Measurements from ENCODE around the gene THOC7.

Gene THOC7

DNA sequence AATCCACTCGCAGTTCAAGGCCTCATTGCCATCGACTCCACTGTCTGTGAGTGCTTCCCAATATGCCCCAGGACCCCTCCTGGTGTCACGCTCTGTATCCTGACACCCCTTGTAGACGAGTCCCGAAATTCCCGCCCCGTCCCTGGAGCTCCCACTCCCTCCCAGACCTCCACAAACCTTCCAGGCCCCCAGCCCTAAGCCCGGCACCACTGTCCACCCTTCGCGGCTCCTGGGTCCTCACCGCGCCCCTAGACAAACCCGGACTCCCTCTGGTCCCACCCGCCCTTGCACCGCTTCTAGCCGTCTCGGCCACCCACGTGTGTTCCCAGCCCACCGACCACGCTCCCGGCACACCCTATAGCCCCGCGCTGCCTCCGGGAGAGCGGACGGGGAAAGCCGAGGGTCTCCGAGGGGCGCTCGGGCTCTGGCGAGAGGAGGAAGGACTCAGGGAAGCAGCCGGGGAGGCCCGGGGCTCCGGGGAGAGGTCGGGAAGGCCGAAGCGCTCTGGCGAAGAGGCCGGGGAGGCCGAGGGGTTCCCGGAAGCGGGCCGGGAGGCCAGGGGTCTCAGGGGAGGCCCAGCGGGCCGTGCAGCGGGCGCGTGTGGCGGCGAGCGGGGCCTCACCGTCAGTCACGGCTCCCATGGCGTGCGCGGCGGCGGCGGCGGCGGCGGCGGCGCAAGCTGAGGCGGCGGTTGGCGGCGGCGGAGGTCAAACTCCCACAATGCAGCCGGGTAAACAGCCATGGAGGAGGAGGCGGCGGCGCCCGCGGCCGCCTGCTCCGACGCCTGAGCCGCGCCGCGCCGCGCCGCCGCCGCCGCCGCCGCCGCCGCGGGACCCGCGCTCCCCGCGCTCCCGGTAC lies at the start of gene THOC7, which contains the start of gene ATXN7:
Gene THOC7 (minus strand): TSS at position 656 of the 858 bp plus-strand sequence. CDS start 15 bp downstream, at position 641.
Gene ATXN7 (plus strand): TSS at position 718 of the 858 bp plus-strand sequence. CDS start 48,732 bp downstream, outside the sequence.
- TF ChIP-seq Cebpa-rat (IDR thresholded peaks at IDR 0.05) = no peak
- H3K27me3 ChIP-seq = no peaks in the 10 kb centered on the region
- H3K36me3 ChIP-seq = peaks cover 20% of the 10 kb centered on the region; the same call in 1 of the 2 replicates
- H3K4me1 ChIP-seq = peaks cover 30% of the 10 kb centered on the region
- peak within 1 kb of the TSS; percentile 98 for H3K27ac ChIP-seq
- H3K9ac ChIP-seq = peak within 1 kb of the TSS; percentile 99
- peak within 1 kb of the TSS; percentile 95 for H3K4me2 ChIP-seq
- no peaks in the 10 kb centered on the region for H3K9me3 ChIP-seq
- peak within 1 kb of the TSS; percentile 80 for H3K4me3 ChIP-seq
- peaks cover 65% of the 10 kb centered on the region for H4K20me1 ChIP-seq

DNA sequence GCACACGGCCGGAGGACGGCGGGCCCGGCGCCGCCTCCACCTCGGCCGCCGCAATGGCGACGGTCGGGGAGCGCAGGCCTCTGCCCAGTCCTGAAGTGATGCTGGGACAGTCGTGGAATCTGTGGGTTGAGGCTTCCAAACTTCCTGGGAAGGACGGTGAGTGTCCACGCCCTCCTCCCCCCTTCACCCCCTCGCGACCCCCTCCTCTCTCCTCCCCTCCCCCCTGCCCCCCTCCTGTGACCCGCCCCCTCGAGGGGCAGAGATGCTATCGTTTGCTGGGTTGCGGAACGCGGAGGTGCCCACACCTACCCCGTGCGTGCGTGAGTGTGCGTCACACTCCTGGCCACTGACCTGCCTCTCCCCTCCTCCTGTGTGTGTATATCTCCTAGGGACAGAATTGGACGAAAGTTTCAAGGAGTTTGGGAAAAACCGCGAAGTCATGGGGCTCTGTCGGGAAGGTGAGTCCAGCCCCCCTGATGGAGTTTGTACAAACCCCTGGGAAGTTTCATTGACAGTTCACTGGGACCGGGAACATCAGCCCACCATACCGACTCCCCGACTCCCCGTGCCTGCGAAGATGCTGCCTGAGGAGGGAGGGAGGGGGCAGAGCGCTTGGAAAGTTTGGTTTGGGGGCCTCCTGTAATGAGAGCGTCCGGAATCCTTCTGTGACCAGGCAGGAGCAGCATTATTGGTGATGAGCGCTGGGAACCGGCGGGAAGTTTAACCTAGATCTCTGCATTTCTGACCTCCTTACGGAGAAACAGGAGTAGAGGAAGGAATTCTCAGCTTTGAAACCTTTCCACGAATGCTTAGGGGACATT lies 49.4 kb upstream of the THOC7 start:
- H4K20me1 ChIP-seq = peaks cover 91% of the 10 kb centered on the region
- no peaks in the 10 kb centered on the region for H3K27me3 ChIP-seq
- H3K4me1 ChIP-seq = peaks cover 37% of the 10 kb centered on the region
- H3K4me2 ChIP-seq = peak overlapping the region; percentile 92
- H3K36me3 ChIP-seq = peaks cover 34% of the 10 kb centered on the region
- peak overlapping the region; percentile 94 for H3K9ac ChIP-seq
- peak overlapping the region; percentile 92 for H3K4me3 ChIP-seq
- H3K9me3 ChIP-seq = no peaks in the 10 kb centered on the region
- TF ChIP-seq Cebpa-rat (IDR thresholded peaks at IDR 0.05) = no peak
- H3K27ac ChIP-seq = peak overlapping the region; percentile 93

DNA sequence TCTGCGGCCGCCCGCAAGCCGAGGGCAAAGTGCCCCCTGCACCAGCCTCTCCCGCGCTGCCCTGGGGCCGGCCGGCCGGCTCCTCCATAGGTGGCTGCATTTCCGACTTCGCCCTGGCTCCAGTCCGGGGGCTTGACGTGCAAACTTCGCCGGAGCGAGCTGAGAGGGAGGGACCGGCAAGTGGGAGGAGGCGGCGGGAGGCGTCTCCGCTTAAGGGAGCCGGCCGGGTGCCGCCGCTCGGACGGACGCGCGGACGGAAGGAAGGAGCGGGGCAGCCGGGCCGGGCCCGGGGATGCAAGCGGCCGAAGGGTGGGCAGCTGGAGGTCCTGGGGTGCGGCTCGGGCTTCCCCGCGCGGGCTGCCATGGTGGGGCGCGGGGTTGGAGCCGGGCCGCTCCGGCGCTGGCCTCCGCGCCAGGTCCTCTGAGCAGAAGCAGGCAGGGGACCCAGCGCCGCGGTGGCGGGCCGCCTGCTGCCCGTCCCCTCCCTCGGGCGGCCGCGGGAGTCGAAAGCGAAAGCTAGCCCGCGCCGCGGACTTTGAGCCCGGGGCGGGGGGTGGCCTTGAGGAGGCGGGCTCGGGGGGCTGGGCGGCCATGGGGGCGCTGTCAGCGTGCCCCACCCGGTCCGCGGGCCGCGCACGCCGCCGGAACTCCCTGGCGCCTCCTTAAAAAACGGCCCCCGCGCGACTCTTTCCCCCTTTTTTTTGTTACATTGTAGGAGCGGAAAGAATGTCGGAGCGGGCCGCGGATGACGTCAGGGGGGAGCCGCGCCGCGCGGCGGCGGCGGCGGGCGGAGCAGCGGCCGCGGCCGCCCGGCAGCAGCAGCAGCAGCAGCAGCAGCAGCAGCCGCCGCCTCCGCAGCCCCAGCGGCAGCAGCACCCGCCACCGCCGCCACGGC lies 48.5 kb upstream of the THOC7 start, which contains the start of gene SCAANT1:
Gene SCAANT1 (minus strand): TSS at position 511 of the 895 bp plus-strand sequence.
- peak within 1 kb of the TSS; percentile 93 for H3K27ac ChIP-seq
- no peaks in the 10 kb centered on the region for H3K27me3 ChIP-seq
- H3K4me2 ChIP-seq = peak within 1 kb of the TSS; percentile 96
- no peak for TF ChIP-seq Cebpa-rat (IDR thresholded peaks at IDR 0.05)
- peak within 1 kb of the TSS; percentile 94 for H3K9ac ChIP-seq
- no peaks in the 10 kb centered on the region for H3K9me3 ChIP-seq
- peak within 1 kb of the TSS; percentile 92 for H3K4me3 ChIP-seq
- H3K36me3 ChIP-seq = peaks cover 26% of the 10 kb centered on the region
- peaks cover 91% of the 10 kb centered on the region for H4K20me1 ChIP-seq
- peaks cover 37% of the 10 kb centered on the region for H3K4me1 ChIP-seq

DNA sequence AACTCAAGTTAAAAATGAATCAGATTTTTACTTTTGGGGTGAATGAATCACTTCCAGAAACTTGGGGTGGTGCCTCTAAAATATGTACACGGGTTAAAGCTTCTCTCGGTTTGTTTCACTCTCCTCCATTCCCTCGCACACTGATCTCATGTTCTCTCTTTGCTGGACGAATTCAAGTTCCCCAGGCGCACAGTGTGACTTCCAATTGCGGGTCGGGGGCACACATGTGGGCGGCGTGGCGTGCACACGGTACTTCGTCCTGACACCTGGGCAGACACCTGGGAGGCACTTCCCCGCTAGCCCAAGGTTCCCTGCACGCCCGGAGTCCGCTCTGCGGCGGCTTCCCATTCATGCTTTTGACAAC lies 47.9 kb upstream of the THOC7 start:
- H3K36me3 ChIP-seq = peaks cover 24% of the 10 kb centered on the region
- TF ChIP-seq Cebpa-rat (IDR thresholded peaks at IDR 0.05) = no peak
- H4K20me1 ChIP-seq = peaks cover 91% of the 10 kb centered on the region
- H3K9me3 ChIP-seq = no peaks in the 10 kb centered on the region
- H3K4me3 ChIP-seq = peak overlapping the region; percentile 92
- peaks cover 37% of the 10 kb centered on the region for H3K4me1 ChIP-seq
- H3K4me2 ChIP-seq = peak overlapping the region; percentile 96
- H3K27ac ChIP-seq = peak overlapping the region; percentile 93
- no peaks in the 10 kb centered on the region for H3K27me3 ChIP-seq
- H3K9ac ChIP-seq = peak overlapping the region; percentile 94

DNA sequence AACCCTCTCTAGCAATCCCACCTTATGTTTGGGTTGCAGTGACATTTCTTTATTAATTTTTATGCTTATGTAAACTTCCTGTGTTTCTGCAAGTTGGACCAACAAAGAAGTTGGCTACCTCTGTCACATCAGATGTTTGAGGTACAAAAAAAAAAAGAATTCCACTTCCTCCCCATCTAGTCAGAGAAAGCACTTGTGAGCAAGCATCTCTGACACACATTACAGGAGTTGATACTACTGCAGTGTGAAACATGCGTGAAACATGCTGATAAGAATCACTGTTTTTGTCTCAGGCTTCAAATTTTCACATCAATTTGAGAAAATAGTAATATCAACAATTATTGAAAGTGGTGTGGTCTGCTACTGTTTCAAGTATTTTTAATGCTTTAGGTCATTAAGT lies 47.3 kb upstream of the THOC7 start:
- no peak overlapping the region for H3K27ac ChIP-seq

DNA sequence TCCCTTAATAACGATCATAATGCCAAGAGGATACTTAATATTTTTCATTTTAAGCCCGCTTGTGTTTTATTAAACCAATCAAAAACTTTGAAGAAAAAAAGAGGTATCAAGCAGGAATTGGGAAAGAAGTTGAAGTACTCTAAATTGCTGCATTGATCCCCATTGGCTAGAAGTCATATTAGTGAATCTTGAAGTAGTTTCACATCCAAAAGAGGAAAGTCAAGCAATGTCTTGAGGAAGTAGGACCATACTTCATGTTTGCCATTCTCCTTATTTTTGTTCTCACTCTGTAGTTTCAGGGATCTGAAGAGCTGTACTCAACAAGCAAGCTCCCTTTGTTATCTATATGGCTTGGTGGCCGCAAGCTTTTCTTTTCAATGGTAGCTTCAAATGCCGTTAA lies 46.4 kb upstream of the THOC7 start:
- peak overlapping the region; percentile 96; the same call in 1 of the 2 replicates for H3K4me2 ChIP-seq

More for the DNA sequence above, 47.3 kb upstream of the THOC7 start:
- Histone ChIP-seq H3K4me2 (peak overlapping the region; percentile 96), H3K9me3 (no peaks in the 10 kb centered on the region), H3K9ac (peak overlapping the region; percentile 94; the same call in 1 of the 2 replicates), H3K4me1 (peaks cover 37% of the 10 kb centered on the region), H3K4me3 (peak overlapping the region; percentile 92; the same call in 1 of the 2 replicates), H3K27me3 (no peaks in the 10 kb centered on the region), H4K20me1 (peaks cover 91% of the 10 kb centered on the region), H3K36me3 (peaks cover 24% of the 10 kb centered on the region)
- TF ChIP-seq Cebpa-rat (IDR thresholded peaks at IDR 0.05) = no peak

DNA sequence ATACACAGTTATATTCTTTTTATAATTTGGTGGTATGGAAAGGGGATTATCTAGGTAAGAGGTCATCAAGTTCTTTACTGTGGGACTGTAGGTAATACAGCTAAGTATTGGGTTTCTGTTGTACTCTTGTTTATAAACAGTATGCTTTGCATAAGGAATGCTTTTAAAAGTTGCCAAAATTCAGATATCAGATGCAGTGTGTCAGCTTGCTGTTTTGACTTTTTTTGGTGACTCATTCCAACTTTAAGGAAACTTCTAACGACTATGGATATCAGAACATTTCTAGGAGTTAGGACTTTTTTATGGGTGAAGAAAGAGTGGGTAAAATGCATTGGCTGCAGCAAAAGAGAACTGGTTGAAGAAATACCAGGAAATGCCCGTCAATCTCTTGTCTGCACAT lies 45.8 kb upstream of the THOC7 start:
- no peak for TF ChIP-seq Cebpa-rat (IDR thresholded peaks at IDR 0.05)
- Histone ChIP-seq H3K27me3 (no peaks in the 10 kb centered on the region), H4K20me1 (peaks cover 90% of the 10 kb centered on the region), H3K4me2 (no peak overlapping the region; the same call in 1 of the 2 replicates), H3K9ac (no peak overlapping the region), H3K9me3 (no peaks in the 10 kb centered on the region), H3K27ac (no peak overlapping the region), H3K4me1 (peaks cover 37% of the 10 kb centered on the region), H3K36me3 (peaks cover 21% of the 10 kb centered on the region), H3K4me3 (no peak overlapping the region)

More for the DNA sequence above, 46.4 kb upstream of the THOC7 start:
- H3K27me3 ChIP-seq = no peaks in the 10 kb centered on the region
- H3K9me3 ChIP-seq = no peaks in the 10 kb centered on the region
- no peak overlapping the region for H3K4me3 ChIP-seq
- TF ChIP-seq Cebpa-rat (IDR thresholded peaks at IDR 0.05) = no peak
- H3K36me3 ChIP-seq = peaks cover 21% of the 10 kb centered on the region
- no peak overlapping the region for H3K9ac ChIP-seq
- peaks cover 92% of the 10 kb centered on the region for H4K20me1 ChIP-seq
- peaks cover 37% of the 10 kb centered on the region for H3K4me1 ChIP-seq
- H3K27ac ChIP-seq = no peak overlapping the region

DNA sequence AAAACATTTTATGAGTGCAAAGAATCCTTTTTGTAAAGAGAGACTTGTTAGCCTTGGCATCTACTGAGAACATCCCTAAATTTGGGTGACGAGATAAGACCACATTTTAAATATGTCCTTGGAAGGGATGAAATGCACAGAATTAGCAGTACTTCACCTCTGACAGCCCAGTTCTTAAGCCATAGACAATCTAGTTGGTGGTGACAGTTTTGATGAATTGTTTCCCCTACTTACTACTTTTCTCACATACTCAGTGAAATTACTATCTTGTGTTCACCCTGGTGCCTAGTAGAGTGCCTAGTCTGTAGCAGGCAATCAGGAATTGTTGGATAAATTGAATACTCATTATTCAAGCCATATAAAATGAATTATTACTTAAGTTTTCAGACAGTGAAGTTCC lies 45.2 kb upstream of the THOC7 start:
- peaks cover 90% of the 10 kb centered on the region for H4K20me1 ChIP-seq
- TF ChIP-seq Cebpa-rat (IDR thresholded peaks at IDR 0.05) = no peak

More for the DNA sequence above, 45.2 kb upstream of the THOC7 start:
- no peaks in the 10 kb centered on the region for H3K9me3 ChIP-seq
- peaks cover 32% of the 10 kb centered on the region for H3K4me1 ChIP-seq
- no peak overlapping the region for H3K9ac ChIP-seq
- H3K4me3 ChIP-seq = no peak overlapping the region
- no peak overlapping the region for H3K4me2 ChIP-seq
- no peak overlapping the region for H3K27ac ChIP-seq
- no peaks in the 10 kb centered on the region for H3K27me3 ChIP-seq
- H3K36me3 ChIP-seq = peaks cover 28% of the 10 kb centered on the region

Data from BLaER1 (cell line).